Spleen (tissue), 7 donors: ENCODE results near the gene EYS.

Experiments
- CTCF ChIP-seq, 11 experiments: fragments of 200-600 bp in 7 of 11; fragments of 450-650 bp in 4 of 11; sonication (generic) in 4 of 11; IDR thresholded peaks in 8 of 11; conservative IDR thresholded peaks in 3 of 11; 1 replicate in 7 of 11; 2 replicates in 4 of 11; pipeline versions ENCODE4 v1.4.0 to v1.8.0; 2016 to 2021; ENCODE audit warnings: antibody characterized with exemption in 11 of 11, inconsistent platforms in 4 of 11, mild to moderate bottlenecking in 1 of 11
- POLR2A ChIP-seq, 3 donors: fragments of 450-650 bp; IDR thresholded peaks; one replicate each; pipeline ENCODE4 v1.5.1; 2017; ENCODE audit warnings: antibody characterized with exemption in 3 of 3, mild to moderate bottlenecking in 1 of 3
- POLR2AphosphoS5 ChIP-seq, 3 donors: sonication (generic); formaldehyde crosslinking; IDR thresholded peaks; one replicate each; pipeline ENCODE4 v1.5.1; 2017; ENCODE audit warnings: antibody characterized with exemption in 3 of 3
- donor health status: DM: no; HTN: no; CAD: no; lungs with moderate emphysema.
- donor health status: DM: no; HTN: no; CAD: no.
- donor health status: DM: no; HTN: no; CAD: no.

GRCh38 chr6:64062960-64063683 lies 1643.9 kb downstream of the EYS start:
- TF ChIP-seq CTCF (IDR thresholded peaks at IDR 0.05 in 8 of 11, conservative IDR thresholded peaks at IDR 0.05 in 3 of 11), result no peak
- TF ChIP-seq POLR2A (IDR thresholded peaks at IDR 0.05), result no peak
- TF ChIP-seq POLR2AphosphoS5 (IDR thresholded peaks at IDR 0.05), result no peak
